HG02610 (cell line): ENCODE results near the gene RAB27A.

ENCODE experiments used
- ATAC-seq: cut with Tn5 transposase; IDR thresholded peaks from one replicate; pipeline ENCODE4 v1.9.1; 2021; ENCODE audit warnings: mild to moderate bottlenecking, moderate library complexity; ENCODE audit not compliant: unreplicated experiment

Gene RAB27A

DNA sequence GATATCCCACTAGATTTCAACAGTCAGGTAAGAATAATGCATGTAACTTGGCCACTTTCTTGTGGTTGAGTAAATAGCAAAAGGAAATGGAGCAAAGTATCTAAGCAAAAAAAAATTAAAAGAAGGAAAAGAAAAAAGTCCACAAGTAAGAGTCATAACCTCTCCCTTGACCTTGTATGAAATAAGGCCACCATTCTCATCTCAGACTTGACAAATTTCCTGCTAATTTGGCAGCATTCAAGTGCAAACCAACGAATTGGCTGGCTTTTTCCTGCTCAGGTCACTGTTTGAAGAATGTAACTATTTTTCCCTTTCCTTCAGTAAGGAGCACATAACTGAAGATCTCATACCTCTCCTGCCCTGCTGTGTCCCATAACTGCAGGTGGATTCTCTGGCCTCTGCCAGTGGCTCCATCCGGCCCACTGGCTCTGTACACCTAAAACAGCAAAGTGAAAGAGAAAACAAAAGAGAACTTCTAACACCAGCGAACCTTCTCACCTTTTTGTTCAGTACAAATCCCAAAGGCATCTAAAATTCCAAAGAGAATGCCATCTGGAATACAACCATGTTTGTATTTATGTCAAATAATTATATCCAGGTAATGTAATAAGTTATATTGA is 59.5 kb downstream of the RAB27A start:
- ATAC-seq: no peak

DNA sequence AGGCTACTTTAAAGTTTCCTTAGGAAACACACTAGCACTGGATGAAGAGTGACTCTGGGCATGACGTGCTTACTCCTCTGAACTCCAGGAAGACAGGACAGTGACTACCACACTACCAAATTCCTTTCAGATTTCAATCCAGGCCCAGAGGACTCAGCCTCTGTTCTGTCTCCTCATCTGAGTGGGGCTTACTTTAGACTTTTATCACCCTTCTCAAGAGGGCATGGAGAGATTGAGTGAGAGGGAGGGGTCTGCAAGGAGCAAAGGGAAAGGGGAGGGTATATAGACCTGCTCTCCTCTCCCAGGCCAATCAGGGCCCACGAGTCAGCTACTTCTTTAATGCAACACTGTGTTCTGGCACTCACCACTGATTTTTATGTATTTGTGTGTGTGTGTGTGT is 63.5 kb downstream of the RAB27A start:
- no peak for ATAC-seq

DNA sequence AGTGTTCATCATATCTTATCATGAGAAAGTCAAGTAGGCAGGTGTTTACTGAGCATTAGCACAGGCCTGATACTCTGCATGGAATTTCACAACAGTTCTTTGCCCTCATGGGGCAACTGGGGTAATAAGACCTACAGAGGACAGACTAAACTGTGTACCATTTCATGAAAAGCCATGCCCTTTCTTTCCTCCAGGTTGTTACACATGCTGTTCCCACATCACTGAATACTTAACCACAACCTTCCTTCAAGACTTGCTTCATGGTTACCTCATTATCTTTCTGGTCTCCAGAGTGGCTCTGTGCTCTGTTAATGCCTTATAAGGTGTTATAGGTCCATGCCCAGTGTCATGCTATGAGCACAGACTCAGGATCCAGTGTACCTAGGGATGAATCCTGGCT is 64.7 kb downstream of the RAB27A start:
- ATAC-seq: peak; percentile 59

DNA sequence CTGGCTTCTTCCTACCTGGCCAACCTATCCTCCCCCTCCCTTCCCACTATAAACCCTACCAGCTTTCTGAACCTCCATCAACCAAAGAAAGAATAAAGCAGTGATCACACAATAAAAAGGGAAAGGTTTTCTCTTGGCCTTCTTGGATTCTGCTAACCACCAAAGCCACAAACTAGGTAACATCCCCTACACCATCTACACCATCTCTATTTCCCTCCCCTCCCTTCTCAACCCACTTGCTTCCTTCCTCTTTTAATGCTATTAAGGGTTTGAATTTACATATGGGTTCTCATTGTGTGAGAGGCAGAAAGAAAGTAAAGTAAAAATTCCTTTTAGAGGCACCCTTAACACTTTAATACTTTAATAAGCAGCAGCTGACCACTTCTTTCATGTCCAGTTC is 67.0 kb downstream of the RAB27A start:
- ATAC-seq: peak; percentile 57

DNA sequence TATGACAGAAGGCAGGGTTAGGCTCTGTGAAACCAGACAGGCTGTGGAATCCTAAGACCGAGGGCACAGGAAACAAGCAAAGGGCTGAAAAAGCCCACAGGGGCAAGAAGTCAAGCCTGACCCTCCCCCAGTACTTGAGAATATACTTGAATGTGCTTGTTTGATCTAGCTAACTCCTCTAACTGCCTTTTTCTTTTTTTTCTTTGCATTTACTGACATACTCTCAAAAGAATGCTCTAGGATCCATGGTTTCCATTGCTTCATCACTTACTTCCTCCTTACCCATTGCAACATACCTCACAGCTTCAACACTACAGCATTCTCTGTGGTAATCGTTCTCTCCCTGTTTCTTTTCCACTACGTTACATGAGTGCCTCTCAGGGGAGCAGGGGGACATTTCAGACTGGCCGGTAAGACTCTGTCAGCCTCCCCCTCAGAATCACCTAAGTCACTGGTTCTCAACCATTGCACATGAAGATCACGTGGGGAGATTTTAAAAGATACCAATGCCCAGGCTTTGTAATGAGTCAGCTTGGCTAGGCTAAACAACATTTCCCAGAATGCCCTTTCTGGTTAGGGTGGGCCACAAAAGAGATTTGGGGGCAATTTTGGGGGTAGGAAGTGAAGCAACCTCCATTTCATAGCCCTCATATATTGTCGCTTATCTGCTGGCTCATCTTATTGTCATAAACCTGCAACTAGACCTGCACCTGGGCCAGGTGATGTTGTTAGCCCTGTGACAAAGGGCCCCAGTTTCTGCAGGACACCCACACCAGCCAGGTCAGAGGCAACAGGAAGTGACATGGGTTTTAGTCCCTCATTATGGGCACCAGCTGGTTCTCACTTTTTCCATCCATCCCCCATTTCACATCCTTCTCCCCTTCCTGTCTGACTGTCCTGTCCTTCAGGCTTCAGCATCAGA is 68.3 kb downstream of the RAB27A start:
- ATAC-seq: peak; percentile 43

DNA sequence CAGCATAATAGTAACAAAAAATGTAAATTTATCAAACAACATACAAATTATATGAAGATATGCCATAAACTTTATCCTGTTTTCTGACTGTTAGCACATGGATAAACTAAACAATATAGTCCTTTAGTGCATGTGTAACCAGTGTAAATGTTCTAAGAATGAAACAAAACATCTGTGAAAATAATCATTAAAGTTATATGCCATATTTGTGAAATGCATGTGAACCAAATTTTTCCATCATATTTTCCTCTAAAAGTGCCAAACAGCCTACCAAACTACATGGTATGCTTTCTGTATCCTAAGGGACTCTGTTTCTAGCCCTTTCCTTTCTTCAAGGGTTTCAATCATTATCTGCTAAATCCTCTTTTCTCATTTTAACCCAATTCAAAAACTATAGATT is 69.0 kb downstream of the RAB27A start:
- ATAC-seq: no peak

DNA sequence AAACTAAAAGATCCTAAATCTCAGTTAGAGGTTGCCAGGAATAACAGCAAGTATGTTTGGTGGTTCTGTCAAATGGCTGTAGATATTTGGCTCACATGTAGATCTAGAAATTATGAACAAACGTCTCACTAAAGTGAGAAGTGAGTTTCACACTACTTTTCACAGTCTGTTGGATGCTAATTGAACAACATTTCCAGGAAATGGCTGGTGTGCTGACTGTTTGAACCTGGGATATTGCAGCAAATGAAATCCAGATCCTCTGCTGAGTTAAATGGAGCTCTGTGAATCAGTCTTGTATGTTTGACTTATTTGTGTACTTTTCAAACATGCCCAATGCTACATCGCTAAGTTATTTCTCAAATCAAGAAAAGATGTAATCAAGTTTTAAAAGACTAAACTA is 71.6 kb downstream of the RAB27A start:
- no peak for ATAC-seq

DNA sequence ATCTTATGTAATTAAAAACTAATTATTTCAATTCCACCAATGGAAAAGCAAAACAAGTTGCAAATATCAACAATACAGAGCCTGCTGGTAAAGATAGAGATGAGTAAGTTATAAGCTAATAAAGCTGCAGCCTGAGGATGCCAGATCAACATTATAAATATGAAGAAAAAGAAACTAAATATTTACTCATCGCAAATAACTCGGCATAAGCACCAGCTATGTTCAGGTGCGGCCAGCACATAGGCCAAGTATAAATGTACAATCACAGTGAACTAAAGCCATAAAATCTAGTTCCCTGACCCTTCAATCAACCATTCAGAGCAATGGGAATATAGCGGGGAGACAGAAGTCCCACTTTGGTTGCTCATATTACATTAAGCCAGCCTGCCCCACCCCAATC is 85.1 kb downstream of the RAB27A start:
- ATAC-seq: no peak

DNA sequence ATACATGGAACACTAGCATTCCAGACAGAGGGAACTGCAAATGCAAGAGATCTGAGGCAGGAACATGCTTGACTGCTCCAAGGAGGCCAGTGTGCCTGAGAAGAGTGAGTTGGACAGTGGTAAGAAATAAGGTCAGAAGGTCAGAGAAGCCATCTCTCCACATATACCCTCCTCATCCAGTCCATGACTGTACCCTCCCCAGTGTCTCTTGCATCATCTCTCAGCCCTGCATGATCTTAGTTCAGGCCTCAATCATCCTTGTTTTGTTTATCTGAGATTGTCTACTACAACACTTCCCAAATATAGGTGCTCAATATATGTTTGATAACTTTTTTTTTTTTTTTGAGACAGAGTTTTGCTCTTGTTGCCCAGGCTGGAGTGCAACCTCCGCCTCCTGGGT is 87.4 kb downstream of the RAB27A start:
- no peak for ATAC-seq

DNA sequence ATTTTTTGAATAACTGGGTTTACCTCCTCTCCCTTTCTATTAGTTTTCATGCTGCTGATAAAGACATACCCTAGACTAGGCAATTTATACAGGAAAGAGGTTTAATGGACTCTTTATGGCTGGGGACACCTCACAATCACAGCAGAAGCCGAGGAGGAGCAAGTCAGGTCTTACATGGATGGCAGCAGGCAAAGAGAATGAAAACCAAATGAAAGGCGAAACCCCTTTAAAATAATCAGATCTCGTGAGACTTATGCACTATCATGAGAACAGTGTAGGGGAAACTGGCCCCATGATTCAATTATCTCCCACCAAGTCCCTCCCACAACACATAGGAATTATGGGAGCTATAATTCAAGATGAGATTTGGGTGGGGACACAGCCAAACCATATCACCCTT is 90.9 kb downstream of the RAB27A start:
- ATAC-seq: no peak

DNA sequence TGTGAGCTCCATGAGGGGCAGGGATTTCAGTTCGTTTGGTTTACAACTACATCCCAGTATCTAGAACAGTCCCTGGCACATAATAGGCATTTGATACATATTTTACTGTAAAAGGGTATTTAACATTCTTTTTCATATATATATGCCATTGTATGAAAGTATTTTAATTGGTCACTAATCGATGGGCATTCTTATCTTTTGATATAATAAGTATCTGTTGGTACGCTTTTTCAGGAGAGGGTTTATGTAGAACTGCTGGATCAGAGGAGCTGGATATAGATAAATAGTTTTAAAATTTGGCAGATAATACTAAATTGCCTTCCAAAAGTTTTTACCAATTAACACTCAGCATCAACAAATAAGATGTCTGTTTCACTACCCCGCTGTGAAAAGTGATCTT is 91.9 kb downstream of the RAB27A start:
- ATAC-seq: no peak

DNA sequence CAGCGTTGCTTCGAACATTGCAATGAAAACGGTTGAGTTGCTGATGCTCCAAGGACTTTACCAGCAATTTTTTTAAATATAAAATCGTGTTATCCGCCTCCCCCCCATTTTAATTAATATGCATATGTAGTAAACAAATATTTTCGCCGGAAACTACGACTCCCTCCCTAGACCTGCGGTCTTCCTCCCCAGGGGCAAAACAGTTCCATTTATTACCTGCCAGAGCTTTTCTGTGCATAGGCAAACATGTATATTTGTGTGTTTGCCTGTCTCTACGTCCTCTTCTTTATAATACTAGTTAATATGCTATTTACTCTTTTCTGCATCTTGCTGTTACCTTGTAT is 92.3 kb downstream of the RAB27A start:
- peak; percentile 17 for ATAC-seq

DNA sequence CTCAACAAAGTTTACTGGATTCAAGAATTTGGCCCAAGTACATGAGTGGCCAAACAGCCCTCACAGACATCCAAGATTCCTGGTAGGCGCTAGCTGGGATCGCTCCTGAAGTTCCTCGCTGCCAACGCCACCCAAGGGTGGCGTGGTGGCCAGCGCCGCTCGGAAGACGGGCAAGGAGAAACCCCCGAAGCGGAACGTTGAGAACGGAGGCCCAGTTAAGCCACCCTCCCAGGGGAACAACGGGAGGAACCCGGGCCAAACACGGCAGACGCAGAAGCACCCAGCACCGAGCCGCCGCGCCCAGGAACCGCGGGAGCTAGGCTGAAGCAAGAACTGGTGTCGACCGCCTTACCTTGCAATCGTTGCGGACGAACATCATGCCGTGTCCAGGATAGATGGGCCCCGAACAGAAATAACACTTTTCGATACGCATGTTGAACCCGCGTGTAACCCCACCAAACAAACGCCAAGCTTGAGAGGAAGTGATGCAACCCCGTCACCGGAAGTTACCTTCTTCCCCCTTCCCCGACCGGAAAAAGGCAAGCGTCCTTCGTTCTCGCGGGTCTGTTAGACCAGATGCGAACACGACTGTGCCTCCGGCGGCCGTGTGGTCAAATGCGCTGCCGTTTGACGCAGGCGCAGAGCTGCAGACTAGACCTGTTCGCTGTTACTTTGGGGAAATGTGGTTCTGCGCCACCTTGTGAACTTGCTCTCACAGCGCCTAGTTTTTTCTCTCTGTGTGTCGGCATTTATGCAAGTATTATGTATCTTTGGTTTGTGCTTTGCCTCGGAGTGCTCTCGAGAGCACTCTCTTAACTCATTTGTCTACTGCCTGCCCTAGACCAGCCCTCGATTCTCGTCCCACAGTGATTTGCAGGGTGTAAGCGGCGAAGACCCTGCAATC is 92.9 kb downstream of the RAB27A start, which contains the start of gene RSL24D1:
Gene RSL24D1 (minus strand): TSS at position 484 of the 904 bp plus-strand sequence. CDS start 51 bp downstream, at position 433.
- peak; percentile 96 for ATAC-seq

DNA sequence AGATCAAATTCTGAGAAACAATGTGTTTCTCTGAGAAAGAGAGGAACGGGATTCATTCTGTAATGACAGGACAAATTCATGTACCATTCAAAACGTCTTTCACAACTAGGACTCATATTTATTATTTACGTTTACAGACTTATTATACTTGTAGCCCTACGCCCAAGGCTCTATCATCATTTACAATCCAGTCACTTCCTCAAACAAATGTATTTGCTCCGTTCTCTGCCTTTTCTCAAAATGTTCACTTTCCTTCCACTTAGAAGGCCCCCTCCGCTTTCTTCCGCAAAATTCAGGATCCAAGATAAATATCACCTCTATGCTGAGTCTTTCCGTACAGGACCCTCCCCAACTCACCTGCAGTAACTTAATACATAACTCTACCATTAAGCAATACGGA is 93.6 kb downstream of the RAB27A start:
- ATAC-seq: no peak

DNA sequence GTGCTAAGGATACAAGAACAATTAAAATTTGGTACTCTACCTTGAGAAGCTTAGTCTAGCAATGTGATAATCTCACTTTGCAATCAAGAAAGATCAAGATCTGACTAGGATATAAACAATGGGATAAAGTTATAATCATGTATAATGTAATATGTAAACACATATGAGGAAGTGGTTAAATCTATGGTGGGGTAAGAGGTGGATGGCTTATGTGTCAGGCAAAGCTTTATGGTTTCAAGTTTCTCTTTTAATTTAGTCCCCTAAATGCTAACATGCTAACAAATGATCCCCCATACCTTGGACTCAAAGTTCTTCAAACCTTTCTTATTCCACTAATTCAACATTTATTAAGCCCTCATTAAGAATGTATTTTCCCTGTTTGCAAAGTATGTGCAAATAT is 95.4 kb downstream of the RAB27A start:
- ATAC-seq: no peak

DNA sequence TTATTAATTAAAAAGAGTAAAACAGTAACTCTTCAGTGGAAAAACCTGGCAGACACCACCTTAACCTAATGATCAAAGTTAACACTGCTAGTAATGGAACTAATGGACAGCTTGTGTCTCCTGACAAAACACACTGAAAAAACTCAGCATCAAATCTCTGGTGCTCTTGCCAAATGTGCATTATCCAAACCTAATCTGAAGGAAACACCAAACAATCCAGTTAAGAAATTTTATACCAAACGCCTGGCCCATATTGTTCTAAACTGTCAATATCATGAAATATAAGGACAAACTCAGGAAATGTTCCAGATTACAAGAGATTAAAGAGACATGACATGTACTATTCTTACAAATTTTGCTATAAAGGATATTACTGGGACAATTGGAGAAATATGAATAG is 103.3 kb downstream of the RAB27A start:
- no peak for ATAC-seq

DNA sequence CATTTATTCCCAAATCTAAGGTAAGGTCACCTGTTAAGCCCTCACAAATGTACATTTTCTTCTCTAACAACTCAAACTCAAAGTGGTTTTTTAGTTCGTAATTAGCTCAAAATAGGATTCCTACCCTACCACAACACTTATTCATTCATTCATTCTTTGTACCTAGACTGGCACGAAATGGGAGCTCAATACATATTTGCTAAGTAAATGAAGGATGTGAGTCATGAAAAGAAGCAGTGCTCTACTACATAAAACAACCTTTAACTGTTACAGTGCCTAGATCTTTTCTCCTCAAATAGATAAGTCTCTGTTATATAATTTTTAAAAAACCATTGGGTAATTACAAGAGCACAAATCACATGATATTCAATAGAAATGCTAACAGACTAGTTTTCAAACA is 105.9 kb downstream of the RAB27A start:
- no peak for ATAC-seq

DNA sequence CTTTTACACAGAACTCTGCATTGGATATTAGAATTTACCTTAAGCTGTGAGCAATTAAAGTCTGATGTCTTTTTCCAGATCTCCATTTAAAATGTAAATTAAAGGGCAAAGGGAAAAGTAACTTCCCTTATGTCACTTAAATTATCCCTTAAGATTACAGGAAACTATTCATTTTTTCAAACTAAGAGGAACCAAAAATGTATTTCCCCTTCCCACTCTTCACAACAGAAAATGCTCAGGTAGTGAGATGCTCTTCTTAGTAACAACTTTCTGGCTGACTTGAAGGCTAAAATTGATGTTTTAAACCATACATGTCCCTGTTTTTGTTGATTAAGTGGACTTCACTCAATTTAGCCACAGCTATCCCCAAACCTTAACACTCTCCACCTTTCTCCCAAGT is 110.5 kb downstream of the RAB27A start:
- no peak for ATAC-seq

DNA sequence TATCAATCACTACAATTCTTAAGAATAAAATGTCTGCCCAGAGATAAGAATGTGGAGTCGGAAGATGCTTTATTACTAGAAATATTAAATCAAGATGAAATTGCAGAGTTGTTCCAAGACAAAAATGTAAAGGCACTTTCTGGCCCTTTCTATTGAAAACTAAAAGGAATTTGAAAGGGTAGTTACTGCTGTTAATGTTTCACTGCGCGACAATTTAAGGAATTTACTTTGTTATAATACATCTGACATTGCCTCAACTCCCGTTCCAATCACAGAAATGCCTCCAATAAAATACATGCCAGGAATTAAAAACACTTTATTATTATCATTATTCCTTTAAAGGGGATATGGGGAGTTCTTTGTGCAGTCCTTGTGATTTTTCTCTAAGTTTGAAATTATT is 119.3 kb downstream of the RAB27A start:
- no peak for ATAC-seq

DNA sequence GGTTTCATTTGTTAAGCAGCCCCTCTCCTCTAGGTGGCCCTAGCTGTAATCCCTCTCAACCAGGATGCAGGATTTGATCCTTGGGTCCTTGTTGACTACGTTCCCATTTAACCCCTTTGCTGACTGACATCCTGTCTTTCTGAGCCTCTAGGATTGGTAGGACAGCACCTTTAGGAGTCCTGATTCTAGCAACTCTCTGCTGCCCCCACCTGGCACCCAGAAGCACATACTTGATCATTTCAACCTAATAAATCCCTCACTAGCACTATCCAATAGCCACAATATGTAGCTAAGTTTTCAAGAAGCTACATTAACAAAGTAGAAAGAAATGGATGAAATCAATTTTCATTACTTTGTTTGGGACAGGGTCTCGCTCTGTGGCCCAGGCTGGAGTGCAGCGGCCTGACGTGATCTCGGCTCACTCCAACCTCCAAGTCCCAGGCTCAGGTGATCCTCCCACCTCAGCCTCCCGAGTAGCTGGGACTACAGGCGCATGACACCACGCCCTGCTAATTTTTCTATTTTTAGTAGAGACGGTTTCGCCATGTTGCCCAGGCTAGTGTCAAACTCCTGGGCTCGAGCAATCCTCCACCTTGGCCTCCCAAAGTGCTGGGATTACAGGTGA is 121.2 kb downstream of the RAB27A start:
- peak; percentile 92 for ATAC-seq

DNA sequence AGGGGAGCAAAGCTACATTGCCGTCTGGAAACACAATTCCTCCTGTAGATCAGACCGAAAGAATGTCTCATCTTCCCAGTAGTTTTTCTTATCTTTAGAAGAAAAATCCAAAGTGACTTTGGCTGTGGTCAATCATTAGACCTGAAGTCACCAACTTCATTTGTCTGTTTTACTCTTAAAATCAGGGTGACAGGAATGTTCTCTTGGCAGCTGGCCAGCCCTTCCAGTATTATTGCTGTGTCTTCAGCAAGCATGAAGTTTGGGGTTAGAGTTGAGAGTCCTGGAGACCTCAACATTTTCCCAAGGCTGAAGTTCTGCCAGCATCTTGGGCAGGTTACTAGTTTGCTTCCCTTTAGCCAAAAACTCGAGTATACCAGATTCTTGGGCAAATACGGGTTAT is 125.3 kb downstream of the RAB27A start:
- no peak for ATAC-seq
